DLD1 (cell line): ENCODE data around the gene USP17L27.
"Not testable (repeated sequence)": the region's sequence is repeated elsewhere in the genome, so short reads cannot be mapped to it uniquely, and the experiment has no call there.

Source experiments
- in situ Hi-C: cut with HindIII; loops from 2 replicates; pipeline ENCODE4 v1.10.0; 2017; ENCODE audit warnings: low sequenced_read_pairs

USP17L27 gene, protein sequence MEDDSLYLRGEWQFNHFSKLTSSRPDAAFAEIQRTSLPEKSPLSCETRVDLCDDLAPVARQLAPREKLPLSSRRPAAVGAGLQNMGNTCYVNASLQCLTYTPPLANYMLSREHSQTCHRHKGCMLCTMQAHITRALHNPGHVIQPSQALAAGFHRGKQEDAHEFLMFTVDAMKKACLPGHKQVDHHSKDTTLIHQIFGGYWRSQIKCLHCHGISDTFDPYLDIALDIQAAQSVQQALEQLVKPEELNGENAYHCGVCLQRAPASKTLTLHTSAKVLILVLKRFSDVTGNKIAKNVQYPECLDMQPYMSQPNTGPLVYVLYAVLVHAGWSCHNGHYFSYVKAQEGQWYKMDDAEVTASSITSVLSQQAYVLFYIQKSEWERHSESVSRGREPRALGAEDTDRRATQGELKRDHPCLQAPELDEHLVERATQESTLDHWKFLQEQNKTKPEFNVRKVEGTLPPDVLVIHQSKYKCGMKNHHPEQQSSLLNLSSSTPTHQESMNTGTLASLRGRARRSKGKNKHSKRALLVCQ

DNA sequence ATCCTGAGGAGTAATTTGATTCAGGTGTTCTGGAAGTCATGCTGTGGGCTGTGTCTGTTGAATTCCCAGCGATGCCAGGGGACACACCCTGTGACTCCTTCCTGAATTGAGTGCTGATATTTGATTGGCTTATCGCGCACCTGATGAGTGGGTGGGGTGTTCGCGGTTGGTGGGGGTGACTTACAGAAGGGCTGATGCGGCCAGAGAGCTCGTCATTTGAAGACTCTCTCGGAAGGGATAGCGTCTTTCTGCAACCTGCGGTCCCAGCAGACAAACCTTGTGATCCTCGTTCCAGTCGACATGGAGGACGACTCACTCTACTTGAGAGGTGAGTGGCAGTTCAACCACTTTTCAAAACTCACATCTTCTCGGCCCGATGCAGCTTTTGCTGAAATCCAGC, at the start of gene USP17L27:
Gene USP17L27, plus strand, starts transcription at position 301 of the 400 bp plus-strand sequence. Its CDS starts 0 bp downstream, at position 301.
- in situ Hi-C loops: not testable (repeated sequence)

DNA sequence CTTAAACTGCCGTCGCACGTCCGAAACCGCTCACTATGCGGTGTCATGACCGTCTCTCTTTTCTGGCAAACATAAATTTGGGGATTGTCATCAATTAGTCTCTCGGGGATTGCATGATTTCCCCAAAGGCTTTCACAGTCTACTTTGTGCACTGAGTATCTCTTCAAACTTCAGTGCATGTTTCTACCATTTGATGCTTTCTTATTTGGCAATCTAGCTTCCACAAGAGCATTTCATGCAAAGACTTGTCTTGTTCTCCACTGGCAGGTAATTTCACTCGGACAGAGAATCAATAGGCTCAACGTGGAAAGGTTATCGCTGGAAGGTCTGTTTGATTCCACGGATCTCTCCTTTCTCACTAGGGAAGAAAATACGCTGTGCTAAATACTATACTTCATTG, 19.8 kb upstream of the USP17L27 start:
- in situ Hi-C loops: not testable (repeated sequence)

DNA sequence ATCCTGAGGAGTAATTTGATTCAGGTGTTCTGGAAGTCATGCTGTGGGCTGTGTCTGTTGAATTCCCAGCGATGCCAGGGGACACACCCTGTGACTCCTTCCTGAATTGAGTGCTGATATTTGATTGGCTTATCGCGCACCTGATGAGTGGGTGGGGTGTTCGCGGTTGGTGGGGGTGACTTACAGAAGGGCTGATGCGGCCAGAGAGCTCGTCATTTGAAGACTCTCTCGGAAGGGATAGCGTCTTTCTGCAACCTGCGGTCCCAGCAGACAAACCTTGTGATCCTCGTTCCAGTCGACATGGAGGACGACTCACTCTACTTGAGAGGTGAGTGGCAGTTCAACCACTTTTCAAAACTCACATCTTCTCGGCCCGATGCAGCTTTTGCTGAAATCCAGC, 19.1 kb upstream of the USP17L27 start, which contains the start of gene USP17L24:
Gene USP17L24, plus strand, starts transcription at position 301 of the 400 bp plus-strand sequence. Its CDS starts 0 bp downstream, at position 301.
- in situ Hi-C loops: not testable (repeated sequence)

DNA sequence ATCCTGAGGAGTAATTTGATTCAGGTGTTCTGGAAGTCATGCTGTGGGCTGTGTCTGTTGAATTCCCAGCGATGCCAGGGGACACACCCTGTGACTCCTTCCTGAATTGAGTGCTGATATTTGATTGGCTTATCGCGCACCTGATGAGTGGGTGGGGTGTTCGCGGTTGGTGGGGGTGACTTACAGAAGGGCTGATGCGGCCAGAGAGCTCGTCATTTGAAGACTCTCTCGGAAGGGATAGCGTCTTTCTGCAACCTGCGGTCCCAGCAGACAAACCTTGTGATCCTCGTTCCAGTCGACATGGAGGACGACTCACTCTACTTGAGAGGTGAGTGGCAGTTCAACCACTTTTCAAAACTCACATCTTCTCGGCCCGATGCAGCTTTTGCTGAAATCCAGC, 14.3 kb upstream of the USP17L27 start, which contains the start of gene USP17L25:
Gene USP17L25, plus strand, starts transcription at position 301 of the 400 bp plus-strand sequence. Its CDS starts 0 bp downstream, at position 301.
- in situ Hi-C loops: not testable (repeated sequence)

DNA sequence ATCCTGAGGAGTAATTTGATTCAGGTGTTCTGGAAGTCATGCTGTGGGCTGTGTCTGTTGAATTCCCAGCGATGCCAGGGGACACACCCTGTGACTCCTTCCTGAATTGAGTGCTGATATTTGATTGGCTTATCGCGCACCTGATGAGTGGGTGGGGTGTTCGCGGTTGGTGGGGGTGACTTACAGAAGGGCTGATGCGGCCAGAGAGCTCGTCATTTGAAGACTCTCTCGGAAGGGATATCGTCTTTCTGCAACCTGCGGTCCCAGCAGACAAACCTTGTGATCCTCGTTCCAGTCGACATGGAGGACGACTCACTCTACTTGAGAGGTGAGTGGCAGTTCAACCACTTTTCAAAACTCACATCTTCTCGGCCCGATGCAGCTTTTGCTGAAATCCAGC, 9.6 kb upstream of the USP17L27 start, which contains the start of gene USP17L26:
Gene USP17L26, plus strand, starts transcription at position 301 of the 400 bp plus-strand sequence. Its CDS starts 0 bp downstream, at position 301.
- in situ Hi-C loops: not testable (repeated sequence)

DNA sequence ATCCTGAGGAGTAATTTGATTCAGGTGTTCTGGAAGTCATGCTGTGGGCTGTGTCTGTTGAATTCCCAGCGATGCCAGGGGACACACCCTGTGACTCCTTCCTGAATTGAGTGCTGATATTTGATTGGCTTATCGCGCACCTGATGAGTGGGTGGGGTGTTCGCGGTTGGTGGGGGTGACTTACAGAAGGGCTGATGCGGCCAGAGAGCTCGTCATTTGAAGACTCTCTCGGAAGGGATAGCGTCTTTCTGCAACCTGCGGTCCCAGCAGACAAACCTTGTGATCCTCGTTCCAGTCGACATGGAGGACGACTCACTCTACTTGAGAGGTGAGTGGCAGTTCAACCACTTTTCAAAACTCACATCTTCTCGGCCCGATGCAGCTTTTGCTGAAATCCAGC, 4.8 kb upstream of the USP17L27 start, which contains the start of gene USP17L5:
Gene USP17L5, plus strand, starts transcription at position 301 of the 400 bp plus-strand sequence. Its CDS starts 0 bp downstream, at position 301.
- in situ Hi-C loops: not testable (repeated sequence)

DNA sequence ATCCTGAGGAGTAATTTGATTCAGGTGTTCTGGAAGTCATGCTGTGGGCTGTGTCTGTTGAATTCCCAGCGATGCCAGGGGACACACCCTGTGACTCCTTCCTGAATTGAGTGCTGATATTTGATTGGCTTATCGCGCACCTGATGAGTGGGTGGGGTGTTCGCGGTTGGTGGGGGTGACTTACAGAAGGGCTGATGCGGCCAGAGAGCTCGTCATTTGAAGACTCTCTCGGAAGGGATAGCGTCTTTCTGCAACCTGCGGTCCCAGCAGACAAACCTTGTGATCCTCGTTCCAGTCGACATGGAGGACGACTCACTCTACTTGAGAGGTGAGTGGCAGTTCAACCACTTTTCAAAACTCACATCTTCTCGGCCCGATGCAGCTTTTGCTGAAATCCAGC, 4.6 kb downstream of the USP17L27 start, which contains the start of gene USP17L28:
Gene USP17L28, plus strand, starts transcription at position 301 of the 400 bp plus-strand sequence. Its CDS starts 0 bp downstream, at position 301.
- in situ Hi-C loops: not testable (repeated sequence)

DNA sequence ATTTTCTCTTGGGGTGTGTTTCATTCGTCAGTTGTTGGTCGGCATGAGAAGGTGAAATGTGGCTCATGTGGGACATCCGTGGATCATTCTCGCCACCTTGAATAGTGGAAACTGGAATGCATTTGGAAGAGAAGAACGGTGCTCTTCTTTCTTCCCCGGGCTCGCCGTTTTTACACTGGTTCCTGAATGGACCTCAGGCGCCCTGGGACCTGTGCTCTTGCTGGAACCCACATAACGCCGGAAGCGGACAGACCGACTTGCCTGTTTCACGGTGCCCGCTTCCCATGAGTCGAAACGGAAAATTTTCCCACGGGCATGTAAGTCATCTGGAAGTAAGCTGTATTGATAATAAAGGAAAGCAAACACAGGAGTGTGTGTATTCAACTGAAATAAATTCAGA, 6.9 kb downstream of the USP17L27 start:
- in situ Hi-C loops: not testable (repeated sequence)

DNA sequence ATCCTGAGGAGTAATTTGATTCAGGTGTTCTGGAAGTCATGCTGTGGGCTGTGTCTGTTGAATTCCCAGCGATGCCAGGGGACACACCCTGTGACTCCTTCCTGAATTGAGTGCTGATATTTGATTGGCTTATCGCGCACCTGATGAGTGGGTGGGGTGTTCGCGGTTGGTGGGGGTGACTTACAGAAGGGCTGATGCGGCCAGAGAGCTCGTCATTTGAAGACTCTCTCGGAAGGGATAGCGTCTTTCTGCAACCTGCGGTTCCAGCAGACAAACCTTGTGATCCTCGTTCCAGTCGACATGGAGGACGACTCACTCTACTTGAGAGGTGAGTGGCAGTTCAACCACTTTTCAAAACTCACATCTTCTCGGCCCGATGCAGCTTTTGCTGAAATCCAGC, 9.4 kb downstream of the USP17L27 start, which contains the start of gene USP17L29:
Gene USP17L29, plus strand, starts transcription at position 301 of the 400 bp plus-strand sequence. Its CDS starts 0 bp downstream, at position 301.
- in situ Hi-C loops: not testable (repeated sequence)

DNA sequence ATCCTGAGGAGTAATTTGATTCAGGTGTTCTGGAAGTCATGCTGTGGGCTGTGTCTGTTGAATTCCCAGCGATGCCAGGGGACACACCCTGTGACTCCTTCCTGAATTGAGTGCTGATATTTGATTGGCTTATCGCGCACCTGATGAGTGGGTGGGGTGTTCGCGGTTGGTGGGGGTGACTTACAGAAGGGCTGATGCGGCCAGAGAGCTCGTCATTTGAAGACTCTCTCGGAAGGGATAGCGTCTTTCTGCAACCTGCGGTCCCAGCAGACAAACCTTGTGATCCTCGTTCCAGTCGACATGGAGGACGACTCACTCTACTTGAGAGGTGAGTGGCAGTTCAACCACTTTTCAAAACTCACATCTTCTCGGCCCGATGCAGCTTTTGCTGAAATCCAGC, 18.9 kb downstream of the USP17L27 start, which contains the start of gene USP17L30:
Gene USP17L30, plus strand, starts transcription at position 301 of the 400 bp plus-strand sequence. Its CDS starts 0 bp downstream, at position 301.
- in situ Hi-C loops: not testable (repeated sequence)

DNA sequence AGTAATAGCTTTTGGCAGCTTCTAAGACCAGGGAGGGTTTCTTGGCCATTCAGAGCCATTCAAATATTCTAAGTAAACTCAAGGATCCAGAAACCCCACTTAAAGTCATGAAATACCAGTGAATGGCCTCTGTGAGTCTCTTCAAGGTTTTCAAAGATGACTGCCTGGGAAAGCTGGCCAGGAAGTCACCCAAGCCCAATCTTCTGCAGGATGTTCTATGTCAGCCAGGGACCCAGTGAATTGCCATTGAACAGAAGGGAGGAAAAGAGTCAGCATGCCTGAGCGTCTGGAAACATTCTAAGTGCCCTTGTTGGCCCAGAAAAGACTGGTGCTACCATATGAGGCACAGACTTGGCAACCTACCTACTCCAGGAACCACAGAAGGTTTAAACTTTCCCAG, 35.9 kb downstream of the USP17L27 start:
- in situ Hi-C loops: not testable (repeated sequence)

DNA sequence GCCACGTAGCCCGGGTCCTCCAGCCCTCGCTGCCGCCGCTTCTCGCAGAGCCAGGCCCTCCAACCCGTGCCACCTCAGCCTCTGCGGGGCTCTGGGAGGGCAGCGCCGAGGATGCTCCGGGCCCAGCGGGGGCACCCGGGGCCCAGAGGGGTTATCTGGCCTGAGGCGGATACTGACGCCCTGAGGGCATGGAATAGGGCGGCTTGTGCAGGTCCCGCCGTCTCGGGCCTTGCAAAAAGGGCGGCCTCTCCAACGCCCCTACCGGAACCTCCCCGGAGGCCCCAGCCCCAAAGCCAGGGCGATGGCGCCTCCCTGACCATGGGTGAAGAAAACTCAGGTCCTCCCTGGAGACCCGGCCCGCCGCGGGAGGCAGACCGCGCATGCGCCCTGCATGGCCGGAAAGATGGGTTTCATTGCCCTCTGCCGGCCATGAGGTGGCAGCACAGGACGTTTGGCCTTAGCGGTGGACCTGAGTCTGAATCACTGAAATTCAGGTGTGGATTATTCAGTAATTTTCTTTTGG, 37.1 kb downstream of the USP17L27 start:
- in situ Hi-C loops: not testable (repeated sequence)

DNA sequence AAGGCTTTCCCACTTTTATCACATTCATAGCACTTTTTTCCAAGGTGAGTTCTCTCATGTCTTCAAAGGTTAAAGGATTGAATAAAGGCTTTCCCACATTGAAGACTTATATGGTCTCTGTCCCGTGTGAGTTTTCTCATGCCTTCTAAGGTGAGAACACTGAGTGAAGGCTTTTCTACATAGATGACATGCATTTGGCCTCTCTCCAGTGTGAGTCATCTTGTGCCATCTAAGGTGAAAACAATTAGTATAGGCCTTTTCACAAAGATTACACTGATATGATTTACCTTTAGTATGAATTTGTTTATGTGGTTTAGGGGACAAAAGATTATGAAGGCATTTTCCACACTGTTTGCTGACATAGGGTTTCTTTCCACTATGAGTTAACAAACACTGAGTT, 40.2 kb downstream of the USP17L27 start:
- in situ Hi-C loops: no loop called here

DNA sequence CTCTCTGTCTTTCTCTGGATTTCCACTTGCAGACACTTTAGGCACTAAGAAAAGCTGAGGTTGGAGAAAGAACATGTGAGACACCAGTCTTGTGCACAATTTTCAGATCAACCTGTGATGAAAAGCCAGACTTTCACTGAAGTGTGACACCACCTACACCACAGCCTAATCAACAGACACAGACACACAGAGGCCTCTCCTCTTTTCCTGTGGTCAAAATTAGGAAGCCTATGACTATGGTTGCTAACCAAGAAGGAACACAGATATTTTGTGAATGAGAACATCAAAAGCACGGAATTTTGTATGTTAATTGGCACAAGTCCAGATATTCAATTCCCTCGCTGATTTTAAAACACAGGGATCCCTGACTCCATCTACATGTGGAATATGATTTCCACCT, 45.1 kb downstream of the USP17L27 start:
- in situ Hi-C loops: not testable (repeated sequence)
